Activated CD8-positive, alpha-beta memory T cell treated with anti-CD3 and anti-CD28 coated beads, Interleukin-2, amount 50 U/mL, for 48 hours (primary cell): Measurements from ENCODE around the gene MEGF8.
A peak's percentile ranks its signal among the peaks of the same experiment; 100 is the strongest.

Source experiments
- DNase-seq: peaks from one replicate; pipeline ENCODE4 v3.0.0-alpha.2; 2020

Gene MEGF8

GRCh38 chr19:42389899-42390298, 64.5 kb downstream of the MEGF8 start, which contains the start of gene CNFN:
CNFN (minus strand) TSS chr19:42390297; CDS start chr19:42389037, 1,260 bp downstream.
- DNase-seq: no peak

GRCh38 chr19:42392165-42392564, 66.7 kb downstream of the MEGF8 start:
- no peak for DNase-seq

- DNase-seq: no peak
Observed at GRCh38 chr19:42394751-42395150, 69.3 kb downstream of the MEGF8 start.

GRCh38 chr19:42396381-42397262, 71.2 kb downstream of the MEGF8 start:
- peak; percentile 98 for DNase-seq

- no peak for DNase-seq
Observed at GRCh38 chr19:42397263-42398166, 72.1 kb downstream of the MEGF8 start.

GRCh38 chr19:42400404-42400803, 75.0 kb downstream of the MEGF8 start:
- no peak for DNase-seq

- peak; percentile 92 for DNase-seq
Observed at GRCh38 chr19:42401365-42402303, 76.2 kb downstream of the MEGF8 start.

- no peak for DNase-seq
Observed at GRCh38 chr19:42402376-42403116, 77.1 kb downstream of the MEGF8 start.

GRCh38 chr19:42403586-42403985, 78.2 kb downstream of the MEGF8 start:
- no peak for DNase-seq

GRCh38 chr19:42406111-42406510, 80.7 kb downstream of the MEGF8 start:
- DNase-seq: no peak

- DNase-seq: no peak
Observed at GRCh38 chr19:42407085-42407815, 81.8 kb downstream of the MEGF8 start.

- DNase-seq: no peak
Observed at GRCh38 chr19:42407816-42408175, 82.4 kb downstream of the MEGF8 start.

GRCh38 chr19:42409477-42409876, 84.0 kb downstream of the MEGF8 start:
- no peak for DNase-seq

GRCh38 chr19:42410371-42410770, 84.9 kb downstream of the MEGF8 start:
- DNase-seq: no peak

GRCh38 chr19:42411581-42412178, 86.2 kb downstream of the MEGF8 start:
- no peak for DNase-seq

- no peak for DNase-seq
Observed at GRCh38 chr19:42412227-42412626, 86.8 kb downstream of the MEGF8 start.

GRCh38 chr19:42412661-42413076, 87.2 kb downstream of the MEGF8 start:
- no peak for DNase-seq

- DNase-seq: no peak
Observed at GRCh38 chr19:42419309-42419708, 93.9 kb downstream of the MEGF8 start.

GRCh38 chr19:42420055-42420544, 94.7 kb downstream of the MEGF8 start:
- peak; percentile 86 for DNase-seq

GRCh38 chr19:42421101-42421500, 95.7 kb downstream of the MEGF8 start:
- no peak for DNase-seq
